T-cell (primary cell): ENCODE measurements around the gene CCND3. TPM values are rescaled to one million over a fixed set of nuclear protein-coding genes. Genes with fewer than 3 reads are reported as not detected.

Source experiments
- ATAC-seq, 4 experiments: fragments of 200-7000 bp in 3 of 4; fragments of 150-1000 bp in 1 of 4; cut with Tn5 transposase; replicated peaks in 1 of 4; 1 replicate in 3 of 4; 2 replicates in 1 of 4; pipeline ENCODE4 v1.10.0; 2021; ENCODE audit warnings: moderate library complexity in 3 of 4, mild to moderate bottlenecking in 2 of 4, moderate number of reproducible peaks in 1 of 4
- CTCF ChIA-PET, 2 donors: fragments of 300-600 bp; sonication (Branson Sonifier 250); formaldehyde crosslinking; loops; one replicate each; lab custom pipeline; 2022; ENCODE audit warnings: antibody characterized with exemption in 2 of 2; lab: Charles Lee
- POLR2A ChIA-PET, 2 donors: fragments of 300-600 bp; sonication (Branson Sonifier 250); formaldehyde crosslinking; loops; one replicate each; lab custom pipeline; 2022; ENCODE audit warnings: antibody characterized with exemption in 2 of 2; lab: Charles Lee
- DNase-seq, 35 experiments: peaks; one replicate each; pipeline versions ENCODE4 v3.0.0 to v3.0.0-alpha.2; 2013 to 2023
- H3K27ac ChIP-seq: one replicate; pipeline ENCODE4 v1.5.1; 2013; ENCODE audit warnings: low read length
- H3K27me3 ChIP-seq, 2 experiments: replicated peaks in 1 of 2; 1 replicate in 1 of 2; 2 replicates in 1 of 2; pipeline versions ENCODE4 v1.6.1 to v1.7.0; 2013; ENCODE audit warnings: low read length in 1 of 2, mixed read lengths in 1 of 2; ENCODE audit not compliant: control insufficient read depth in 2 of 2, insufficient read depth in 2 of 2; ENCODE audit errors: extremely low read depth in 1 of 2
- H3K36me3 ChIP-seq, 2 donors: 1 replicate in 1 of 2; 2 replicates in 1 of 2; pipeline versions ENCODE4 v1.6.1 to v1.7.0; 2013; ENCODE audit warnings: low read length in 1 of 2; ENCODE audit not compliant: control insufficient read depth in 2 of 2, insufficient read depth in 1 of 2; ENCODE audit errors: extremely low read depth in 1 of 2
- H3K4me1 ChIP-seq, 2 experiments: 1 replicate in 1 of 2; 2 replicates in 1 of 2; pipeline versions ENCODE4 v1.6.1 to v1.7.0; 2013; ENCODE audit warnings: low read length in 2 of 2, mixed read lengths in 1 of 2; ENCODE audit not compliant: insufficient read depth in 2 of 2, control insufficient read depth in 1 of 2; ENCODE audit errors: extremely low read depth in 1 of 2
- H3K4me3 ChIP-seq, 2 donors: 1 replicate in 1 of 2; 2 replicates in 1 of 2; pipeline versions ENCODE4 v1.5.1 to v1.7.0; 2013; ENCODE audit warnings: mild to moderate bottlenecking in 2 of 2, low read length in 1 of 2, moderate library complexity in 1 of 2; ENCODE audit not compliant: control insufficient read depth in 1 of 2; ENCODE audit errors: extremely low read depth in 1 of 2
- H3K9me3 ChIP-seq: 2 replicates; pipeline ENCODE4 v1.7.0; 2013
- H3K27ac Mint-ChIP-seq, 2 donors: one replicate each; pipeline ENCODE4 v1.8.0; 2020 to 2021; ENCODE audit warnings: mild to moderate bottlenecking in 2 of 2, mixed read lengths in 2 of 2
- H3K27me3 Mint-ChIP-seq, 2 donors: one replicate each; pipeline ENCODE4 v1.8.0; 2021 to 2022; ENCODE audit warnings: mixed read lengths in 2 of 2
- H3K36me3 Mint-ChIP-seq: one replicate; pipeline ENCODE4 v1.8.0; 2021; ENCODE audit warnings: mixed read lengths
- H3K4me1 Mint-ChIP-seq, 3 donors: one replicate each; pipeline ENCODE4 v1.8.0; 2020 to 2022; ENCODE audit warnings: mixed read lengths in 3 of 3, mild to moderate bottlenecking in 1 of 3
- H3K4me3 Mint-ChIP-seq, 3 donors: one replicate each; pipeline ENCODE4 v1.8.0; 2020 to 2022; ENCODE audit warnings: mild to moderate bottlenecking in 3 of 3, mixed read lengths in 3 of 3, moderate library complexity in 3 of 3
- H3K9me3 Mint-ChIP-seq, 3 donors: one replicate each; pipeline ENCODE4 v1.8.0; 2020 to 2022; ENCODE audit warnings: mixed read lengths in 3 of 3
- WGBS: methylation state at CpG from one replicate; pipeline ENCODE4 v1.1.5; 2013; ENCODE audit warnings: missing lambda C conversion rate; ENCODE audit not compliant: insufficient coverage; 5-methylcytosine and 5-hydroxymethylcytosine counted together
- total RNA-seq, 35 experiments: library from RNA in 6 of 35; stranded (reverse) in 6 of 35; fragments of 120-200 nt in 1 of 35; gene quantifications; one replicate each; pipeline versions ENCODE4 v1.2.1 to v1.2.4 and lab custom pipeline; 2013 to 2026

Gene CCND3
- total RNA-seq, 5 donors from 2014 or later (not counting 1 experiment from before 2014, with no cell fraction given), result 265 to 532 (median 284) TPM

DNA sequence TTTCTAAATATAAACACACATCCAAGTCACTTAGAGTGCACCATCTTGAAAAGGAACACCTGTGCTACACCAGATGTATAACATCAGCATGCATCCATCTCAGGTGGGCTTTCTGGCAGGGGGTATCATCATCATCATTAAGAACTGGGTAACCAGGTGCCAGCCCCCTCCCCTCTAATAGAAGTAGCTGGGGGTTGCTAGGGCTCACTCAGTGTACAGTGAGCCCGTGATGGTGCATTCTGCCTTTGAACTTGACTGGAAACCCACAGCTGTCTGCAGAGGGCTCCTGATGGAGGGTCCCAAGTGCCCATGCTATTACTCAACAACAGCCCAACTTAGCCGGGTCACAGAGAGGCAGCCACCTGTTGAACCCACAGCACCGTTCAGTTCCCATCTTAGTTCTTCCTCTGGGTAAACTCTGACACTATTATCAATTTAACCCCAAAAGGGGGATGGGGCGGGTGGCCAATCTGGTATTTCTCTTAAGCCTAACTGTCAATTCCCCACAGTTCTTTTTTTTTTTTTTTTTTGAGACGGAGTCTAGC is 32.7 kb upstream of the CCND3 start:
- Mint-ChIP-seq H3K4me1 (peaks cover 63 to 84% (median 84%) of the 10 kb centered on the region in 3 donors), H3K27me3 (no peaks in the 10 kb centered on the region), H3K4me3 (no peak overlapping the region), H3K36me3 (peaks cover 25% of the 10 kb centered on the region), H3K27ac (peak overlapping the region; percentile 27 to 54), H3K9me3 (no peaks in the 10 kb centered on the region)
- CTCF ChIA-PET, result no interaction called here
- H3K4me1 ChIP-seq, result peaks cover 17 to 74% of the 10 kb centered on the region in 2 experiments
- no peaks in the 10 kb centered on the region for H3K27me3 ChIP-seq
- H3K36me3 ChIP-seq, result peaks cover 7 to 33% of the 10 kb centered on the region in 2 donors
- H3K9me3 ChIP-seq, result no peaks in the 10 kb centered on the region
- WGBS, result 100% methylated on average over 1 of the region's 5 CpGs
- no peak overlapping the region for H3K27ac ChIP-seq
- POLR2A ChIA-PET, result no interaction called here
- ATAC-seq, result no peak
- DNase-seq, result no peak
- no peak overlapping the region for H3K4me3 ChIP-seq

DNA sequence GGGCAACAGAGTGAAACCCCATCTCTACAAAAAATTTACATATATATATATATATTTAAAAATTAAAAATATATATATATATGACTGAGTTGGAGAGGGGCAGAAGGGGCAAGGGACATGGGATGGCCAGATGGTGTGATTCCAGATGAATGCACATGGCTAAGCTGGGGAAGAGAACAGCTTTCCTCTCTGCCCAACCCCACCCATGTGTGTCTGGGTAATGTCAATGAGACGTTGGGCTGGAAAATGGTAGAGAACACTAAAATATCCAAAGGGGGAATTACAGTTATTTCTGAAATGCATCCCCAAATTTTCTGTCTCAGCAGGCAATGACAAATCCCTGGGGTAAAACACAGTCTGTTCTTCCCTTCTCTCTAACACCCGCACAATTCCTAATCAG is 31.2 kb upstream of the CCND3 start:
- H3K36me3 ChIP-seq, result peaks cover 7 to 30% of the 10 kb centered on the region in 2 donors
- H3K9me3 ChIP-seq, result no peaks in the 10 kb centered on the region
- no peak overlapping the region for H3K4me3 ChIP-seq
- Mint-ChIP-seq H3K9me3 (no peaks in the 10 kb centered on the region), H3K4me1 (peaks cover 70 to 89% (median 87%) of the 10 kb centered on the region in 3 donors), H3K27me3 (no peaks in the 10 kb centered on the region), H3K27ac (peak overlapping the region; percentile 70 to 76), H3K36me3 (peaks cover 25% of the 10 kb centered on the region), H3K4me3 (no peak overlapping the region)
- 100% methylated on average over 1 of the region's 2 CpGs for WGBS
- CTCF ChIA-PET, result no interaction called here
- no peaks in the 10 kb centered on the region for H3K27me3 ChIP-seq
- ATAC-seq (no peak), DNase-seq (no peak)
- peaks cover 13 to 69% of the 10 kb centered on the region in 2 experiments for H3K4me1 ChIP-seq
- no peak overlapping the region for H3K27ac ChIP-seq
- POLR2A ChIA-PET, result no interaction called here

DNA sequence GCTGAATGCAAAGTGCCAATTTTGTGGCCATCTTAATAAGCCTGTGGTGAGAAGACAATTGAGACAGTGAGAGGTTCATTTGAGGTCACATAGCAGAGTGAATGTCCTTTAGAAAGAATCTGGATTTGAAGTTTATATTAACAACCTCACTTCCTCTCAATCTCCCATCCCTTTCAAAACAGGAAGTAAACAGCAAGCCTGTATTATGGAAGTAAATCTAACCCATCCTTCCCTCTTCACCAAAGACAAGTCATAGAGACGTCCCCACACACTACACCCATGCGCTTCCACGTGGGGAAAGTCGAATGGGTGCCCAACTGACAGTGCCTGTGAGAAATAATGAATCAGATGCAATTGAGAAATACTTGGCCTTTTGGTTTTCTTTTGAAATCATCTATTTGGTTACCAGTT is 28.8 kb upstream of the CCND3 start:
- Histone ChIP-seq H3K27me3 (no peaks in the 10 kb centered on the region), H3K36me3 (peaks cover 5 to 36% of the 10 kb centered on the region in 2 donors), H3K4me1 (peaks cover 9 to 63% of the 10 kb centered on the region in 2 experiments), H3K4me3 (no peak overlapping the region), H3K27ac (peak overlapping the region; percentile 29), H3K9me3 (no peaks in the 10 kb centered on the region)
- H3K9me3 Mint-ChIP-seq, result no peaks in the 10 kb centered on the region
- peak overlapping the region; percentile 86 to 89 for H3K27ac Mint-ChIP-seq
- DNase-seq (peak in 2 of 35 experiments; percentile 25 to 37), ATAC-seq (peak in 3 of 4 experiments; percentile 30 to 67 (median 40))
- ChIA-PET POLR2A (interaction anchor here in 1 of 2 donors (0.6 kb wide), 1 partner anchor 10 kb away, joined by 4 read pairs; no protein-coding TSS in a partner anchor), CTCF (interaction anchor here in 1 of 2 donors (0.7 kb wide), 1 partner anchor 64 kb away, joined by 3 read pairs; no protein-coding TSS in a partner anchor)
- H3K36me3 Mint-ChIP-seq, result peaks cover 19% of the 10 kb centered on the region
- peak overlapping the region; percentile 7 to 36 (median 11) for H3K4me3 Mint-ChIP-seq
- no CpG with 5 or more reads among the region's 4 CpGs for WGBS
- H3K4me1 Mint-ChIP-seq, result peaks cover 64 to 88% (median 88%) of the 10 kb centered on the region in 3 donors
- H3K27me3 Mint-ChIP-seq, result no peaks in the 10 kb centered on the region

DNA sequence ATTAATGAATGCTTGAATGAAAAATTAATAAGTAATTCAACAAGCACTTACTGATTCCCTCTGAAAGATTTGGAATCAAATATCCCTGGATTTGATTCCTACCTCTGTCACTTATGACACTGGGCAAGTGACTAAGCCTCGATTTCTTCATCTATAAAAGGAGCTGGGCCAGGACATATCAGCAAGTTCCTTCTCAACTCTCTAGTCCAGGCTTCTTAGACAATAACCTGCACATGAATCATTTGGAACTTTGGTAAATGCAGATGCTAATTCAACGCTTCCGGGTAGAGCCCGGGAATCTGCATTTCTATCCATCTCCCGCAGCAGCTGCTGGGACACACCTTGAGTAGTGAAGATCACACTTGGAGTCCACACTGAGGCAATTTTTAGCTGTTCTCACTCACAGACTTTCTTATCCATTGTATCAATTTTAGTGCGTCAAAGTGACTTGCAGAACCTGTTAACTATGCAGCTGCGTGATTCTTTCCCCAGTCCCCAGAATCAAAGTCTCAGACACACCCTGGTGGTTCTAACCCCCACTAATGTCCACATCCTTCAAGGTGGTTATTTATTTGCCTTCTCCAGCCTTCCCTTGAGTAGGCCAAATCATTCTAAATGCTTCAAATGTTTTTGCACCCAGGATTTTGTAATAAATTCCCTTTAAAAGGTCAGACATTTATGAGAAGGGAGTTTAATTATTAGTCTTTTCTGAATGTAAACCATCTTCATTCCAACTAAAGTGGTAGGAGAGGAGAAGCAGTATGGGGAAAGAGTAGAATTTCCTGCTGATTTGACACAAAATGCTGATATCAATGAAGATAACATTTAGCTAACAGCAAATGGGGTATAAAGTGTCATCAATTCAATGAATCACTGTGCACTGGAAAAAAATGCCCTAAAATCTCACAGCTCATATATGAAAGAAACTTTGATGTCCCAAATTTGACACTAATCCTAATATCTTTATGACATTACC is 26.0 kb upstream of the CCND3 start:
- Mint-ChIP-seq H3K27me3 (no peaks in the 10 kb centered on the region), H3K9me3 (no peaks in the 10 kb centered on the region), H3K36me3 (peaks cover 21% of the 10 kb centered on the region), H3K27ac (peak overlapping the region; percentile 65 to 86), H3K4me3 (peak overlapping the region in 1 of 3 donors; percentile 4), H3K4me1 (peaks cover 74 to 87% (median 86%) of the 10 kb centered on the region in 3 donors)
- Histone ChIP-seq H3K27me3 (no peaks in the 10 kb centered on the region), H3K9me3 (no peaks in the 10 kb centered on the region), H3K36me3 (peaks cover 0 to 44% of the 10 kb centered on the region in 2 donors), H3K4me1 (peaks cover 4 to 75% of the 10 kb centered on the region in 2 experiments), H3K27ac (no peak overlapping the region), H3K4me3 (no peak overlapping the region)
- WGBS, result 92% methylated on average over 7 of the region's 7 CpGs
- ChIA-PET CTCF (interaction anchor here (0.5 to 1.4 kb wide), 7 partner anchors 13 to 671 kb away, joined by 3 to 6 read pairs (median 4); partner anchors contain the start of genes BYSL (in 1 of the 2) and MED20 (in 1 of the 2)), POLR2A (interaction anchor here in 1 of 2 donors (0.7 kb wide), 1 partner anchor 22 kb away, joined by 3 read pairs; no protein-coding TSS in a partner anchor)
- DNase-seq (no peak), ATAC-seq (no peak)

DNA sequence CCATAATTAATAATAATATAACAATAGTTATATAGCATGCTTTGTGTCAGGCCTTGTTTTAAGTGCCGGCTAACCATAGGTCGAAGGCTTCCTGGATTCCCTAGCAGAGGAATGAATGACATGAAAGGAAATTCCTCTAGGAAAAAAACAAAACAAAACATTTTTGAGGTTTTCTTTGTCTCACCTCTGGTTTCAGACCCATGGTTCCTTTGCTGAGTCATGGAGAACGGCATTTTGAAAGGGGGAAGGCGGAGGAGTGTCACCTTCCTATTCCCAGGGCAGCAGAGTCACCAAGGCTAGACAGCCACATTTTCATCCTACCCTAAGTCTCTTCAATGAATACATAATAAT is 25.3 kb upstream of the CCND3 start:
- H3K27ac ChIP-seq, result no peak overlapping the region
- H3K27me3 ChIP-seq, result no peaks in the 10 kb centered on the region
- no peaks in the 10 kb centered on the region for H3K9me3 ChIP-seq
- H3K4me1 ChIP-seq, result peaks cover 4 to 81% of the 10 kb centered on the region in 2 experiments
- POLR2A ChIA-PET, result no interaction called here
- CTCF ChIA-PET, result interaction anchor here in 1 of 2 donors (1.0 to 1.4 kb wide), 2 partner anchors 46 to 72 kb away, joined by 4 read pairs; partner anchors contain the start of genes BYSL and MED20
- Mint-ChIP-seq H3K27me3 (no peaks in the 10 kb centered on the region), H3K36me3 (peaks cover 18% of the 10 kb centered on the region), H3K9me3 (no peaks in the 10 kb centered on the region), H3K4me3 (no peak overlapping the region), H3K27ac (peak overlapping the region in 1 of 2 donors; percentile 86), H3K4me1 (peaks cover 74 to 88% (median 86%) of the 10 kb centered on the region in 3 donors)
- H3K36me3 ChIP-seq, result peaks cover 0 to 44% of the 10 kb centered on the region in 2 donors
- no peak for DNase-seq
- ATAC-seq, result no peak
- WGBS, result no CpG with 5 or more reads among the region's 4 CpGs
- no peak overlapping the region for H3K4me3 ChIP-seq
